Endothelial cell (in vitro differentiated cells): ENCODE measurements around the gene CEP170B. TPM values are rescaled to one million over a fixed set of nuclear protein-coding genes. Genes with fewer than 3 reads are reported as not detected.
"Not testable (repeated sequence)": the region's sequence is repeated elsewhere in the genome, so short reads cannot be mapped to it uniquely, and the experiment has no call there.

ENCODE experiments used
- DNase-seq: peaks from one replicate; pipeline ENCODE4 v3.0.0; 2021; ENCODE audit warnings: low spot score
- H3K27ac Mint-ChIP-seq: one replicate; pipeline ENCODE4 v1.8.0; 2021; ENCODE audit warnings: mixed read lengths, inconsistent platforms; ENCODE audit not compliant: unreplicated experiment
- H3K27me3 Mint-ChIP-seq: one replicate; pipeline ENCODE4 v1.8.0; 2021; ENCODE audit warnings: mild to moderate bottlenecking, moderate library complexity, mixed read lengths, inconsistent platforms; ENCODE audit not compliant: unreplicated experiment
- H3K36me3 Mint-ChIP-seq: one replicate; pipeline ENCODE4 v1.8.0; 2021; ENCODE audit warnings: mild to moderate bottlenecking, low read depth, mixed read lengths, inconsistent platforms; ENCODE audit not compliant: unreplicated experiment
- H3K4me1 Mint-ChIP-seq: one replicate; pipeline ENCODE4 v1.8.0; 2021; ENCODE audit warnings: mild to moderate bottlenecking, mixed read lengths, inconsistent platforms; ENCODE audit not compliant: unreplicated experiment
- H3K4me3 Mint-ChIP-seq: one replicate; pipeline ENCODE4 v1.8.0; 2021; ENCODE audit warnings: mild to moderate bottlenecking, mixed read lengths, inconsistent platforms; ENCODE audit not compliant: unreplicated experiment
- H3K9me3 Mint-ChIP-seq: one replicate; pipeline ENCODE4 v1.8.0; 2021; ENCODE audit warnings: mixed read lengths, inconsistent platforms; ENCODE audit not compliant: unreplicated experiment
- total RNA-seq: library from RNA; stranded (reverse); fragmentation: NEBNext Ultra II Directional; extraction: Animal tissue kit (Norgen Biotek cat#: 25700); gene quantifications from one replicate; pipeline ENCODE4 v1.2.1, GENCODE V29; 2021; ENCODE audit not compliant: unreplicated experiment
- TF ChIP-seq, protein P1 (sequence below): fragments of 200-600 bp; sonication (generic); IDR thresholded peaks from one replicate; pipeline ENCODE4 v1.5.0; 2021; ENCODE audit warnings: antibody characterized with exemption; ENCODE audit not compliant: unreplicated experiment

The CEP170B gene
- total RNA-seq, 1 donor from 2014 or later = 11.3 TPM

DNA sequence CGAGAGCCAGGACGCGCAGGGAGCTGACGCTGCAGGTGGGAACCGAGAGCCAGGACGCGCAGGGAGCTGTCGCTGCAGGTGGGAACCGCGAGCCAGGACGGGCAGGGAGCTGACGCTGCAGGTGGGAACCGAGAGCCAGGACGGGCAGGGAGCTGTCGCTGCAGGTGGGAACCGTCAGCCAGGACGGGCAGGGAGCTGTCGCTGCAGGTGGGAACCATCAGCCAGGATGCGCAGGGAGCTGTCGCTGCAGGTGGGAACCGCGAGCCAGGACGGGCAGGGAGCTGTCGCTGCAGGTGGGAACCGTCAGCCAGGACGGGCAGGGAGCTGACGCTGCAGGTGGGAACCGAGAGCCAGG, 40.5 kb downstream of the CEP170B start:
- H3K4me1 Mint-ChIP-seq, H3K36me3 Mint-ChIP-seq, DNase-seq, H3K4me3 Mint-ChIP-seq, H3K9me3 Mint-ChIP-seq, H3K27me3 Mint-ChIP-seq, H3K27ac Mint-ChIP-seq: not testable (repeated sequence)

DNA sequence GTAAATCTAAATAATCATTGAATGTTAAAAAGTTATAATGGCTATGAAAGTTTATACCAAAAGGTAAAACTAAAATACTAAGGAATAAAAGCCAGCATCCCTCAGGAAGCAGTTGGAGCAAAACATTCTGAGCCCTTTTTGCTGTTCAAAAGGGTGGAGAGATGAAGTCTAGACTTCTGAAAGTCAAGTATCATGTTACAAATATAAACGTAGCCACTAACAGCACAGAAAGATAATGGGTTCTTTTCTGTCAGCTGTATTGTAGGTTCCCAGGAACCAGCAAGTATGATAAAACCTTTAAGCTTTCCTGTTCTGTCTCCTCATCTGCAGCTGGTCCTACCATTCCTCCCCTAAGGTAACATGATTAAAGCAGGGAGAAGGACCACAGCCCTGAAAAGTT, 43.2 kb downstream of the CEP170B start:
- peaks cover 8% of the 10 kb centered on the region for H3K27me3 Mint-ChIP-seq

DNA sequence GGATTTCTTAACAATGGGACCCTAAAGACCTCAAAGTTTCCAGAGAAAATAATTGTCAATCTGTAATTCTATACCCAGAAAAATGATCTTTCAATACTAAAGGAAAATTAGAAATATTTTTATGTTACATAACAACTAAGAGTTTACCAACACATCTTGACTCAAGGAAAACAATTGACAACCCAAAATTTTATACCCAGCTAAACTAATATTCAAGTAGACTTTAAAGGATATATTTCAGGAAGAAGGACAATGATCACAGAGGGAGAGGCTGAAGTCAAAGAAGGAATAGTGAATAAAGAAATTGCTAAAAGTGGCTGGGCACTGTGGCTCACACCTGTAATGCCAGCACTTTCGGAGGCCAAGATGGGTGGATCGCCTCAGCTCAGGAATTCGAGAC, 47.0 kb downstream of the CEP170B start:
- H3K27ac Mint-ChIP-seq = no peak overlapping the region
- no peak overlapping the region for H3K4me3 Mint-ChIP-seq
- no peaks in the 10 kb centered on the region for H3K4me1 Mint-ChIP-seq
- DNase-seq = no peak
- no peaks in the 10 kb centered on the region for H3K9me3 Mint-ChIP-seq
- TF ChIP-seq, protein P1, sequence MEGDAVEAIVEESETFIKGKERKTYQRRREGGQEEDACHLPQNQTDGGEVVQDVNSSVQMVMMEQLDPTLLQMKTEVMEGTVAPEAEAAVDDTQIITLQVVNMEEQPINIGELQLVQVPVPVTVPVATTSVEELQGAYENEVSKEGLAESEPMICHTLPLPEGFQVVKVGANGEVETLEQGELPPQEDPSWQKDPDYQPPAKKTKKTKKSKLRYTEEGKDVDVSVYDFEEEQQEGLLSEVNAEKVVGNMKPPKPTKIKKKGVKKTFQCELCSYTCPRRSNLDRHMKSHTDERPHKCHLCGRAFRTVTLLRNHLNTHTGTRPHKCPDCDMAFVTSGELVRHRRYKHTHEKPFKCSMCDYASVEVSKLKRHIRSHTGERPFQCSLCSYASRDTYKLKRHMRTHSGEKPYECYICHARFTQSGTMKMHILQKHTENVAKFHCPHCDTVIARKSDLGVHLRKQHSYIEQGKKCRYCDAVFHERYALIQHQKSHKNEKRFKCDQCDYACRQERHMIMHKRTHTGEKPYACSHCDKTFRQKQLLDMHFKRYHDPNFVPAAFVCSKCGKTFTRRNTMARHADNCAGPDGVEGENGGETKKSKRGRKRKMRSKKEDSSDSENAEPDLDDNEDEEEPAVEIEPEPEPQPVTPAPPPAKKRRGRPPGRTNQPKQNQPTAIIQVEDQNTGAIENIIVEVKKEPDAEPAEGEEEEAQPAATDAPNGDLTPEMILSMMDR = no peak
- no peaks in the 10 kb centered on the region for H3K36me3 Mint-ChIP-seq
- H3K27me3 Mint-ChIP-seq = peaks cover 5% of the 10 kb centered on the region

More for the DNA sequence above, 43.2 kb downstream of the CEP170B start:
- no peaks in the 10 kb centered on the region for H3K36me3 Mint-ChIP-seq
- H3K4me1 Mint-ChIP-seq = peaks cover 5% of the 10 kb centered on the region
- no peak overlapping the region for H3K4me3 Mint-ChIP-seq
- no peaks in the 10 kb centered on the region for H3K9me3 Mint-ChIP-seq
- no peak for DNase-seq
- TF ChIP-seq, protein P1 = no peak
- no peak overlapping the region for H3K27ac Mint-ChIP-seq

DNA sequence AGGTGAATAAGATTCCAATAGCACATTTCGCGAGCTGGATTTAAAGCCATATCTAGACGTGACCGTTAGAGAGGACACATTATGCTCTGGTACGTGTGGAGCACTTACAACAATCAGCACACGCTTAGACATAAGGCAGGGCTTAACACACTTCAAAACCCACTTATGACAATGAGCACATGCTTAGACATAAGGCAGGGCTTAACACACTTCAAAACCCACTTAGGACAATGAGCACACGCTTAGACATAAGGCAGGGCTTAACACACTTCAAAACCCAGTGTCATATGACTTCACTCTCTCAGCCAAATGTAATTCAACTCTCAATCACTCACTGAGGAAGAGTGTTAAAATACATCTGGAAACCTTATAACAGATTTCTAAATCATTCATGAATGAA, 48.4 kb downstream of the CEP170B start:
- H3K9me3 Mint-ChIP-seq = no peaks in the 10 kb centered on the region
- H3K36me3 Mint-ChIP-seq = no peaks in the 10 kb centered on the region
- H3K27me3 Mint-ChIP-seq = no peaks in the 10 kb centered on the region
- no peak for DNase-seq
- no peaks in the 10 kb centered on the region for H3K4me1 Mint-ChIP-seq
- H3K27ac Mint-ChIP-seq = no peak overlapping the region
- TF ChIP-seq, protein P1 = no peak
- no peak overlapping the region for H3K4me3 Mint-ChIP-seq

DNA sequence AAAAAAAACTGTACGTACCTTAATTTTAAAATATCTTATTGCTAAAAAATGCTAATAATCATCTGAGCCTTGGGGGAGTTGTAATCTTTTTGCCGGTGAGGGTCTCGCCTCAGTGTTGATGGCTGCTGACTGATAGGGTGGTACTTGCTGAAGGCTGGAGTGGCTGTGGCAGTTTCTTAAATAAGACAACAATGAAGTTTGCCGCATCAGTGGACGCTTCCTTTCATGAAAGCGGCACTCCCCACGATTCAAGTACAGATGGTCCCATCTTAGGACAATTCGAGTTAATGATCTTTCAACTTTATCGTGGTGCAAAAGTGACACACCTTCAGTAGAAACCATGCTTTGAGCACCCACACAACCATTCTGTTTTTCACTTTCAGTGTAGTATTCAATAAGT, 52.0 kb downstream of the CEP170B start:
- Mint-ChIP-seq H3K27ac (no peak overlapping the region), H3K4me3 (no peak overlapping the region), H3K9me3 (no peaks in the 10 kb centered on the region), H3K4me1 (no peaks in the 10 kb centered on the region), H3K36me3 (no peaks in the 10 kb centered on the region), H3K27me3 (no peaks in the 10 kb centered on the region)
- TF ChIP-seq, protein P1 = no peak
- DNase-seq = no peak

DNA sequence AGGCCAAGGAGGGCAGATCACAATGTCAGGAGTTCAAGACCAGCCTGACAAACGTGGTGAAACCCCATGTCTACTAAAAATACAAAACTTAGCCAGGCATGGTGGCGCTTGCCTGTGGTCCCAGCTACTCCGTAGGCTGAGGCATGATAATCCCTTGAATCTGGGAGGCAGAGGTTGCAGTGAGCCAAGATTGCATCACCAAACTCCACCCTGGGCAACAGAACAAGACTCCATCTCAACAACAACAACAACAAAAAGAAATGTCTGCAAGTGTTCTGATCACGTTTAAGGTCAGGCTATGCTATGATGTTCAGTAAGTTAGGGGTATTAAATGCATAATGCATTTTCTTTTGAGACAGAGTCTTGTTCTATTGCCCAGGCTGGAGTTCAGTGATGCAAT, 52.9 kb downstream of the CEP170B start:
- TF ChIP-seq, protein P1 = no peak
- H3K27ac Mint-ChIP-seq = no peak overlapping the region
- H3K9me3 Mint-ChIP-seq = no peaks in the 10 kb centered on the region
- H3K4me1 Mint-ChIP-seq = no peaks in the 10 kb centered on the region
- H3K4me3 Mint-ChIP-seq = no peak overlapping the region
- no peak for DNase-seq
- no peaks in the 10 kb centered on the region for H3K27me3 Mint-ChIP-seq
- no peaks in the 10 kb centered on the region for H3K36me3 Mint-ChIP-seq

DNA sequence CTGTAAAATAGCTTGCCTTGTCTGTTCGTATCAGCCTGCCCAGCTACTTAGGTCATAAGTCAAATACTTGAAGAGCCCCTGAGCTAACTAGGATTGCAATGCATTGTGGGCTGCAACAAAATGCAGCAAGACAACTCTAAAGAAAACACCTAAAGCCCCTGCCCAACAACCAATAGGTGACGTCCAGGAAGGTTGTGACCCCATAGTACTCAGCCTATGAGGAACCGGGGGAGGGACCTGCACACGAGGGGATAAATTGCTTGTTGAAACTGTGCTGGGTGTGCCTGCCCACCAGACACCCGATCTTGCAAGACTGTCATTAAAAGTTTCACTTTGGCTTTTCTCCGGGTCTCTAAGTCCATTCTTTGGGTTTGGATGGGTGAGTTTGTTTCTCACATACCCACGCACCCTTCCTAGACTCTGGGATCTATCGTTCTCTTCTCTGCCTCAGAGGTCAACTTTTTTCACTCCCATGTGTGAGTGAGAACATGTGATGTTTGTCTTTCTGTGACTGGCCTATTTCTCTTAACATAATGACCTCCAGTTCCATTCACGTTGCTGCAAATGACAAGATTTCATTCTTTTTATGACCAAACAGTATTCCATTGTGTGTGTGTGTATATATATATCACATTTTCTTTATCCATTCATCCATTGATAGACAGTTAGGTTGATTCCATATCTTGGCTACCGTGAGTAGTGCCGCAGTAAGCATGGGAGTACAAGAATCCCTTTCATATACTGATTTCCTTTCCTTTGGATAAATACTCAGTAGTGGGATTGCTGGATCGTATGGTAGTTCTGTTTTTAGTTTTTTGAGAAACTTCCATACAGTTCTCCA, 54.3 kb downstream of the CEP170B start:
- not testable (repeated sequence) for H3K4me1 Mint-ChIP-seq, H3K27me3 Mint-ChIP-seq, DNase-seq, H3K9me3 Mint-ChIP-seq, H3K27ac Mint-ChIP-seq, H3K4me3 Mint-ChIP-seq, H3K36me3 Mint-ChIP-seq
